ENCODE results near the gene HOXB5. TPM values are rescaled to one million over a fixed set of nuclear protein-coding genes. Genes with fewer than 3 reads are reported as not detected.

Gene HOXB5
- total RNA-seq, 2 donors from 2014 or later = 0.56 to 3.8 TPM

DNA sequence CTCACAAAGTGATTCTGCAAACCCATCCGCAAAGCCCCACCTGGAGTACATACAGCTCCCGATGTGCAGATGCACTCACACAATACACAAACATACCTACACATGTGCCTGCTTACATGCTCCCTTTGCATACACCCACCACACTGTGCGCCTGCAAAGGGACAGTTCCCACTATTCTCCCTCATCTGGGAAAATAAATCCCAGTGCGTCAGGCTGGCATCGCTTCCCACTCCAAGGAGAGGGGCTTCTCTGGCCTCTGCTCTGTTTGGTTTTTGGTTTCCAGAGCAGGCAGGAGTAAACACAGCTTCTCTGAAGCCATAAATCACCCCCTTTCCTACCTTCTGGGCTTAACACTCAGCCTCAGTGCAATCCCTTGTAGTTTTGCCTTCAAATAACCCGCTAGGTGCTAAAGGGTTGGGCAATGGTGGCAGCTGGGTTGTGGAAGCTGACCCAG lies 30.2 kb downstream of the HOXB5 start:
- ATAC-seq (ENCODE audit: insufficient number of reproducible peaks, low FRiP score, low read depth) (no peak), DNase-seq (ENCODE audit: low spot score) (no peak)
- Histone ChIP-seq H3K27ac (peak overlapping the region in 1 of 2 donors; percentile 42), H3K27me3 (replicated peaks; ENCODE audit: insufficient read depth) (no peaks in the 10 kb centered on the region), H3K9me3 (no peaks in the 10 kb centered on the region), H3K4me3 (peak overlapping the region; percentile 69), H3K4me1 (ENCODE audit: control insufficient read depth in 1 of 2, low read depth in 2 of 2) (peaks cover 14 to 96% of the 10 kb centered on the region in 2 donors), H3K36me3 (no peaks in the 10 kb centered on the region)
- no peak for TF ChIP-seq CTCF (IDR thresholded peaks at IDR 0.05)

DNA sequence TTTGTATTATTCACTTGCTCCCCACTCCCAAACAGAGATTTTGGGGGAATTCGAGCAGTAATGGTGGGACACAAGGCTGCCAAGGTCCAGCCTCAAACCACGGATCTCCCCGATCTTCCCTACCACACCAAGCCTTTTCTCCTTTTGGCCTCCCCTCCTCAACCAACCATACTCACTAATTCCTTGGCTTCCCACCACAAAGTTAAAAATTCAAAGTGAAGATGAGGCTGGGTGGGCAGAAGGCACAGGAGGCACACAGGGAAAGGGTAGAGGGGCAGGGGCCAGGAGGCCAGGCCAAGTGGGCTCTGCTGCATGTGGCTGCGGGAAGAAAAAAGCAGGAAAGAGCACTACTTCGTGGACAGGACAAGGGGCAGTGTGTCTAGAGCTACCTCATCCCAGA lies 30.6 kb downstream of the HOXB5 start:
- H3K4me1 ChIP-seq (ENCODE audit: control insufficient read depth in 1 of 2, low read depth in 2 of 2) = peaks cover 16 to 96% of the 10 kb centered on the region in 2 donors
- no peak for ATAC-seq (ENCODE audit: insufficient number of reproducible peaks, low FRiP score, low read depth)
- no peak for TF ChIP-seq CTCF (IDR thresholded peaks at IDR 0.05)
- H3K27ac ChIP-seq = peak overlapping the region in 1 of 2 donors; percentile 13
- no peak for DNase-seq (ENCODE audit: low spot score)
- H3K4me3 ChIP-seq = no peak overlapping the region
- no peaks in the 10 kb centered on the region for H3K36me3 ChIP-seq
- H3K27me3 ChIP-seq (replicated peaks; ENCODE audit: insufficient read depth) = no peaks in the 10 kb centered on the region
- H3K9me3 ChIP-seq = no peaks in the 10 kb centered on the region

DNA sequence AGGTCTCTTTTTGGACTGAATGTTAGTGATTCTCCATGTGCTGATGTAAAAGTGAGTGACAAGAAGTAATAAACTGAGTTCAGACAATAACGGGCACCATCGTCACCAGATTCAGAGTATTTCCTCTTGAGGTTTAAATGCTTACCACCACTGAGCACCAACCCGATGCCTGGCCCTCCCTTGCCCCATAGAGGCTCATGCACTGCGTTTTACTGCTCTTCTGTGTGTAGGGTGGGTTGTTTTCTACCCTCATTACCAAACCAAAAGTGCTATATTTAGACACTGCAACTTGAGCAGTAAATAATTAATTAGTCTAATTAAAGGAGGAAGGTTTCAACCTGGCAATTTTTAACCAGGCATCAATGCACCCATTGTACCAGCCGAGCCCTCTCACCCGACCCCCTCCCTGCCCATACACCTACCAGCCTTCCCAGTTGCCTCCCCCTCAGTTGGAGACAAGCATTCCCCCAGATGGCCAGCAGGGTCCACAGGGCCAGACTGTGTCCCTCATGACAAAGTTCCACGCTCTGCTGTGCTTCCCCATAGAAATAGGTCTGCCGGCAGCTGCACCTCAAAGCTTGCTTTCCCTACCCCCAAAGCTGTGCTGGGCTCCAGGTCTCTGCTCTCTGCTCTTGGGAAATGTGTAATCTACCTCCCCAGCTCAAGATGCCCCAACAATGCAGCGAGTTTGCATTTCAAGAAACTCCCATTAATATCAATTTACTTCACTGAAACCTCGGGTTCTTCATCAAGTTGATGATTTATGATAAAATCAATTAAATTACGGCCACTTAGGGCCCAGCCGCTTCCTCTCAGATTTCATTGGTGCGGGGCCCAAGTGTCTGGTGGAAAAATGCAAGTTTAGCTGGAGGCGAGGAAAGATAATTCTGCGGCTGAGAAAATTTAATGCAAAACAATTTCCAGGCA lies 31.4 kb downstream of the HOXB5 start:
- Histone ChIP-seq H3K4me3 (no peak overlapping the region), H3K27ac (peak overlapping the region in 1 of 2 donors; percentile 3), H3K27me3 (replicated peaks; ENCODE audit: insufficient read depth) (no peaks in the 10 kb centered on the region), H3K36me3 (no peaks in the 10 kb centered on the region), H3K4me1 (ENCODE audit: control insufficient read depth in 1 of 2, low read depth in 2 of 2) (peaks cover 21 to 96% of the 10 kb centered on the region in 2 donors), H3K9me3 (no peaks in the 10 kb centered on the region)
- no peak for DNase-seq (ENCODE audit: low spot score)
- peak; percentile 17 for TF ChIP-seq CTCF (IDR thresholded peaks at IDR 0.05)
- no peak for ATAC-seq (ENCODE audit: insufficient number of reproducible peaks, low FRiP score, low read depth)

- Histone ChIP-seq H3K27ac (peak overlapping the region; percentile 52 to 96), H3K36me3 (no peaks in the 10 kb centered on the region), H3K27me3 (replicated peaks; ENCODE audit: insufficient read depth) (no peaks in the 10 kb centered on the region), H3K4me3 (peak overlapping the region; percentile 34), H3K4me1 (ENCODE audit: control insufficient read depth in 1 of 2, low read depth in 2 of 2) (peaks cover 32 to 92% of the 10 kb centered on the region in 2 donors), H3K9me3 (no peaks in the 10 kb centered on the region)
- TF ChIP-seq CTCF (IDR thresholded peaks at IDR 0.05) = no peak
- ATAC-seq (ENCODE audit: insufficient number of reproducible peaks, low FRiP score, low read depth) (no peak), DNase-seq (ENCODE audit: low spot score) (no peak)
Observed at GRCh38 chr17:48559840-48560817, 33.5 kb downstream of the HOXB5 start.
